Jurkat, Clone E6-1 (cell line): ENCODE data around the gene SHISA4.

ENCODE experiments used
- DNase-seq: peaks from one replicate; pipeline ENCODE4 v3.0.0-alpha.2; 2011; ENCODE audit warnings: low read depth, low spot score
- H3K4me3 ChIP-seq: 2 replicates; pipeline ENCODE4 v1.5.1; 2011; ENCODE audit warnings: mild to moderate bottlenecking, low read length, control low read depth, moderate library complexity

The SHISA4 gene

GRCh38 chr1:201877877-201878401 is 10.8 kb upstream of the SHISA4 start:
- DNase-seq: peak; percentile 37
- H3K4me3 ChIP-seq: no peak overlapping the region

DNA sequence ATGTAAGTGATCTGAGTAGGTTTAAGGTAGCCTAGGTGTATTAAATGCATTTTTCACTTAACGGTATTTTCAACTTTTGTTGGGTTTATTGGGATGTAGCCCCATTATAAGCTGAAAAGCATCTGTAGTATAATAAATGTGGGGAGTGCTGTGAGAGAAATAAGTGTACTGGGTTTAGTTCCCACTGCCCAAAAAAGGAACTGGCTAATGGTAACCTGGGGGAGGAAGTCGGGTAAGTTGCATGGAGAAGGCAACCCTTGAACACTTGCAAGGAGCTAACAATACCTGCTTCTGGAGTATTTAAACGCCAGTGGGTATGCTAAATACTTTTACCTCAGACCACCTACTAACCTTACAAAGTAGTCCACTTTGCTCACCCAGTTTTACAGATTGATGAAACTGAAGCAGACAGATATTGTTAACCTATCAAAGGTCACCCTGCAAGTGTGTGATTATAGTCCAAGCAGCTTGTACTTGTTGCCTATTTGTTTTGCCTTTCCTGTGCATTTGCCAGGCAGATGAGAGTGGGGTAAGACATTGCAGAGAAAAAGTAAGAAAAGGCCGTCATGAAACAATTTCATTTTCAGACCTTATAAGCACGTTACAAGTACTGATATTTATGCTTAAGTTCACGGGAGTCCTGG is 7.6 kb upstream of the SHISA4 start:
- H3K4me3 ChIP-seq: no peak overlapping the region
- DNase-seq: no peak

- no peak for DNase-seq
- H3K4me3 ChIP-seq: no peak overlapping the region
These were observed 7.1 kb upstream of the SHISA4 start for GRCh38 chr1:201881617-201882016.

DNA sequence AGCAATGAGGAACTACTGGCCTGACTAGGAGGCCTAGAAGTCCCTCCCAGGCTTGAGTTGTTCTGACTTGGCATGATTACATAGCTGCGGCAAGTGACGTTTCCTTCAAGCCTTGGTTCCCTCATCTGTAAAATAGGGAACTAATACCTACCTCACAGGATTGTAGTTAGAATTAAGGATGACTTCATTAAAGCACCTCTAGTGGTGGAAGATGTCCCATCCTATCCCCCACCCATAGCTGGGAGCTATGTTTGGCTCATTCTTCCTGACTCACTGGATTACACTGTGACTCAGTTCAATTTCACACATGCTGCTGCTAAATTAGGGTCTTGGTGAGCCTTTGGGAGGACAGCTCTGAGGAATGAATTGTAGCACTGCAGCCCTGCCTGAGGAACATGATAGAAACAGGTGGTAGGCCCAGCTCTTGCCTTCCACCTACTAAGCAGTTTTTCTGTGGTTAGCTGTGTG is 6.0 kb upstream of the SHISA4 start:
- no peak for DNase-seq

GRCh38 chr1:201883266-201883665 is 5.4 kb upstream of the SHISA4 start:
- no peak overlapping the region for H3K4me3 ChIP-seq
- no peak for DNase-seq

More for the DNA sequence above, 6.0 kb upstream of the SHISA4 start:
- no peak overlapping the region for H3K4me3 ChIP-seq

DNA sequence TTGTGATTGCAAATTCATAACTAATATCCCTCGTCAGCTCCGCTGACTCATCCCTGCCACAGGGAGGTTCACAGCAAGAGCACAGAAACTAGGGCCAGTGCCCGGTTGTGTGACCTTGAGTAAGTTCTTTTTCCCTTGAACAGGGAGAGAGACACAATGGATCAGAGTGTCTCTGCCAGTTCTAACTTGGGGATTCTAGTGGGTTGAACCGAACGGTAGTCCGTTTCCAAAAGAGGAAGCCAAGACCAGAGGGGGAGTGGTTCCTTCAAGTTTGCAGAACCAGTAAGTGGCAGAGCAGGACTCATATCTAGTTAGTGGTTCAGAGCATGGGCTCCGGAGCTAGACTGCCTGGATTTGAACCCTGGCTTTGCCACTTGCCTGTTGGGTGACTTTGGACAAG is 4.9 kb upstream of the SHISA4 start:
- no peak for DNase-seq
- no peak overlapping the region for H3K4me3 ChIP-seq

DNA sequence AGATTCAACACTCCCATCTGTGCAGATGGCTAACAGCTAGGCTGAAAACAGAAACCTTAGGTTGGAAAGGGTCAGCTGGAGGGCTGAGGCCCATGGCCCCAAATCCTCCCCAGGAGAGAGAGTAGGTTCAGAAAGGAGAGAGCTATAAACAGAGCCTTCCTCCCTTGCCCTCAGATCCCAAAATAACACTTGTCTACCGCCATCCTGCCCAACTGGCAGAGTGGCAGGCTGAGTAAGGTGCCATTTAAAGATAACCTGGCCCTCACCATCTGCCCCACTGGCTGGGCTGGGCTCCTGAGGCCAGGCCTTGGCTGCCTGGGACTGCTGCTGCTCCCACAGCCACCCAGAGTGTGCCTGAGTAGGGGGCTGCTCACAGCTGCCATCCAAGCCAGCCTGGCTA is 4.3 kb upstream of the SHISA4 start:
- DNase-seq: no peak
- H3K4me3 ChIP-seq: no peak overlapping the region

GRCh38 chr1:201885531-201886075 is 3.1 kb upstream of the SHISA4 start:
- no peak for DNase-seq
- H3K4me3 ChIP-seq: no peak overlapping the region

- no peak overlapping the region for H3K4me3 ChIP-seq
- no peak for DNase-seq
These were observed 2.4 kb upstream of the SHISA4 start for GRCh38 chr1:201886103-201886885.

DNA sequence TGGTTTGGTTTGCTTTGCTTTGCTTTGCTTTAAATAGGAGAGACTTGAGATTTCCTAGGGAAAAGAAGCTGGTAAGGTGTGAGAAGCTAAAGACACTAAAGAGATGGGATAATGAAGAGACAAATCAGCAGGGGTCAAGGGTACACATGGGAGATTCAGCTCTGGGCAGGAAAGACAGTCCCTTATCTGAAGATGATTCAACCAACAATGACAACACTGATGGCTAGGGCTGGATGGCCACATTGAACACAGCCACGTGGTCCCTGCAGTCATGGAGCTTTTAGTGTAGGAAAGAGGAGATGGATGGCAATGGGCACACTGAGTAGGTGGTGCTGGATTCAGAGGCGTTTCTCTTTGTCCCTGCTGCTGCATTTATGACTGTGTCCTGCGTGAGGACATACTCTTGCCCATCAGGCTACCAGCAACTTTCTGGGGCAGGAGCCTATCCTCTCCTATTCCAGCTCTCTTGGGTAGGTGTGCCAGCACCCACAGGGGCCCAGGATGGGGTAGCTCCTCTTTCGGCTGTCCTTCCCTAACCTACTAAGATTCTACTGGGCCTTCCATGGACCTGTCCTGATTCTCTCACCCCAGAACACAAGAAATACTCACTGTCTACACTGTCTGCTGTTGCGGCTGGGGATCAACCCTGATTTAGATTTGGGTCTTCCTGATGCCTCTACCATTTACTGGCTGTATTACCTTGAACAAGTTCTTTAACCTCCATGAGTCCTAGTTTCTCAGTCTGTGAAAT is 1.4 kb upstream of the SHISA4 start:
- H3K4me3 ChIP-seq: no peak overlapping the region
- DNase-seq: no peak

- no peak for DNase-seq
- no peak overlapping the region for H3K4me3 ChIP-seq
These were observed 631 bp downstream of the SHISA4 start for GRCh38 chr1:201889090-201889968.

DNA sequence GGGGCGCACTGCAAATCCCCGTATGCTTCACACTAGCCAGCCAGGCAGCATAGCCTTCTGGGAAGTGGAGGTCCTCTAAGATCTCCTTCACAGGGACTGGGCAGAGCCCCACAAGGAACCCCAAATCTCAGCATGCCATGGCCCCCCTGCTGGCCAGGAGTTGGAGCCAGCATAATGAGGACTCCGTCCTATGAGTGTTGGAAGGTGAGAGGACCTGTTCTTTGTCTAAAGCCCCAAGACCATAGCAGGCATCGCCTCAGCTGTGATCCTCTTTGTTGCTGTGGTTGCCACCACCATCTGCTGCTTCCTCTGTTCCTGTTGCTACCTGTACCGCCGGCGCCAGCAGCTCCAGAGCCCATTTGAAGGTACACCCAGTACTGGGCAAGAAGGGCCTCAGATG is 1.5 kb downstream of the SHISA4 start:
- H3K4me3 ChIP-seq: no peak overlapping the region
- no peak for DNase-seq

- H3K4me3 ChIP-seq: no peak overlapping the region
- no peak for DNase-seq
These were observed 2.2 kb downstream of the SHISA4 start for GRCh38 chr1:201890806-201891450.

DNA sequence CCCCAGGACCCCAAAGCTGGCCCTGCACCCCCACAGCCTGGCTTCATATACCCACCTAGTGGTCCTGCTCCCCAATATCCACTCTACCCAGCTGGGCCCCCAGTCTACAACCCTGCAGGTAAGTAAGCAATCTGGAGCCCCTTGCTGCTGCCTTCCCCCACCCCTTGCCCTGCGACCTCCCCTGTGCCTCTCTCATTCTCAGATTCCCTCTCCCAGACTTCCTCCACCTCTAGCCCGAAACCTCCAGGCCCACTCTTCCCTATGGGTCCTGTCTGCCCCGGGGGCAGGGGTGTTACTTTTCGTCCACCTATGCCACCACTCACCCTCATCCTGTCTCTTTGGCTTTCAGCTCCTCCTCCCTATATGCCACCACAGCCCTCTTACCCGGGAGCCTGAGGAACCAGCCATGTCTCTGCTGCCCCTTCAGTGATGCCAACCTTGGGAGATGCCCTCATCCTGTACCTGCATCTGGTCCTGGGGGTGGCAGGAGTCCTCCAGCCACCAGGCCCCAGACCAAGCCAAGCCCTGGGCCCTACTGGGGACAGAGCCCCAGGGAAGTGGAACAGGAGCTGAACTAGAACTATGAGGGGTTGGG is 2.9 kb downstream of the SHISA4 start:
- H3K4me3 ChIP-seq: no peak overlapping the region
- no peak for DNase-seq

GRCh38 chr1:201892211-201892610 is 3.5 kb downstream of the SHISA4 start:
- no peak overlapping the region for H3K4me3 ChIP-seq
- DNase-seq: no peak

DNA sequence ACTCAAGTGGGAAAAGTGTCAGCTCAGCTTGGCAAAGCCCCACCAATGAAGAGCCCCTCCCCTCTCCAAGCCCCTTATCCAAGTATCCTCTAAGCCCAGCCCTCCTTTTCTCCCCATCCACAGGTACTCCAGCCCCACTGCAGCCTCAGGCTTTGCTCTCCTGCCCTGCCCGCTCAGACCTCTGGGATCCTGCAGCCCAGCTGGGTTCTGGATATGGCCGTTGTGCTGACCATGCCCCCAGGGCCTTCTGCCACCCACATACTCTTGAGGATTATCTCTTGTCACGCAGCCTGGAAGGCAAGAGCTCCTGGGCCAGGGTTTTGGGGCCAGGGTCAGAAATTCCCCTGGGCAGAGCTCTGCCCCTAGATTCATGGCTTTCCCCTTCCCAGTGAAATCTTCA is 4.7 kb downstream of the SHISA4 start:
- H3K4me3 ChIP-seq: no peak overlapping the region
- no peak for DNase-seq

- DNase-seq: no peak
- no peak overlapping the region for H3K4me3 ChIP-seq
These were observed 5.8 kb downstream of the SHISA4 start for GRCh38 chr1:201894343-201895119.
